WTC11 (cell line): ENCODE data around the gene HHIPL1. TPM values are rescaled to one million over a fixed set of nuclear protein-coding genes. Genes with fewer than 3 reads are reported as not detected.

Experiments used
- ATAC-seq: fragments of 200-7000 bp; cut with Tn5 transposase; 2 replicates; pipeline ENCODE4 v1.10.0; 2021; ENCODE audit warnings: mild to moderate bottlenecking, moderate library complexity
- CTCF ChIA-PET: fragments of 300-600 bp; sonication (Branson Sonifier 250); formaldehyde crosslinking; loops from one replicate; lab custom pipeline; 2021; ENCODE audit warnings: antibody characterized with exemption; lab: Charles Lee
- POLR2A ChIA-PET: fragments of 350-600 bp; sonication (Branson Sonifier 250); formaldehyde crosslinking; loops from one replicate; lab custom pipeline; 2021; ENCODE audit warnings: antibody characterized with exemption; lab: Charles Lee
- DNase-seq: peaks from one replicate; pipeline ENCODE4 v3.0.0; 2021; ENCODE audit warnings: low spot score
- H3K27ac Mint-ChIP-seq: 2 replicates; pipeline ENCODE4 v1.8.0; 2021; ENCODE audit warnings: mixed read lengths
- H3K27me3 Mint-ChIP-seq: 2 replicates; pipeline ENCODE4 v1.8.0; 2021; ENCODE audit warnings: low read depth, mild to moderate bottlenecking, moderate library complexity, mixed read lengths
- H3K36me3 Mint-ChIP-seq: 2 replicates; pipeline ENCODE4 v1.8.0; 2021; ENCODE audit warnings: mixed read lengths
- H3K4me1 Mint-ChIP-seq: 2 replicates; pipeline ENCODE4 v1.8.0; 2022; ENCODE audit warnings: mixed read lengths
- H3K4me3 Mint-ChIP-seq: 2 replicates; pipeline ENCODE4 v1.8.0; 2021; ENCODE audit warnings: mild to moderate bottlenecking, moderate library complexity, mixed read lengths
- H3K9me3 Mint-ChIP-seq: 2 replicates; pipeline ENCODE4 v1.8.0; 2021; ENCODE audit warnings: mixed read lengths
- GRHL2 ChIP-seq: fragments of 250-450 bp; sonication (Bioruptor Pico); IDR thresholded peaks from 2 replicates; pipeline ENCODE4 v1.8.0; 2022; ENCODE audit warnings: mild to moderate bottlenecking, moderate library complexity; ENCODE audit not compliant: insufficient replicate concordance, severe bottlenecking
- GTF2I ChIP-seq: fragments of 250-450 bp; sonication (Bioruptor Pico); conservative IDR thresholded peaks from 2 replicates; pipeline ENCODE4 v1.4.0; 2021; ENCODE audit warnings: mild to moderate bottlenecking
- HMGA2 ChIP-seq: fragments of 250-450 bp; sonication (Bioruptor Pico); IDR thresholded peaks from 2 replicates; pipeline ENCODE4 v1.4.0; 2021; ENCODE audit warnings: mild to moderate bottlenecking, moderate library complexity
- IRF2 ChIP-seq: sonication (generic); formaldehyde crosslinking; IDR thresholded peaks from 2 replicates; pipeline ENCODE4 v1.8.0; 2022; ENCODE audit warnings: low read depth, missing genetic modification reagents, borderline replicate concordance
- JUN ChIP-seq: sonication (generic); formaldehyde crosslinking; IDR thresholded peaks from 2 replicates; pipeline ENCODE4 v1.8.0; 2023; ENCODE audit warnings: mild to moderate bottlenecking, missing genetic modification reagents
- NFATC4 ChIP-seq: fragments of 250-450 bp; sonication (Bioruptor Pico); IDR thresholded peaks from 2 replicates; pipeline ENCODE4 v1.9.0; 2021; ENCODE audit warnings: mild to moderate bottlenecking
- NFE2L1 ChIP-seq: sonication (generic); formaldehyde crosslinking; IDR thresholded peaks from 2 replicates; pipeline ENCODE4 v1.8.1; 2023; ENCODE audit warnings: missing genetic modification reagents
- RORB ChIP-seq: fragments of 250-450 bp; sonication (Bioruptor Pico); IDR thresholded peaks from 2 replicates; pipeline ENCODE4 v1.9.0; 2021; ENCODE audit warnings: mild to moderate bottlenecking
- SMAD3 ChIP-seq: sonication (generic); formaldehyde crosslinking; IDR thresholded peaks from 2 replicates; pipeline ENCODE4 v1.8.0; 2022; ENCODE audit warnings: missing genetic modification reagents, mild to moderate bottlenecking, borderline replicate concordance
- TEAD1 ChIP-seq: sonication (generic); formaldehyde crosslinking; IDR thresholded peaks from 2 replicates; pipeline ENCODE4 v1.8.0; 2022; ENCODE audit warnings: mild to moderate bottlenecking, missing genetic modification reagents
- TP53 ChIP-seq: sonication (generic); formaldehyde crosslinking; IDR thresholded peaks from 2 replicates; pipeline ENCODE4 v1.8.1; 2023; ENCODE audit warnings: mild to moderate bottlenecking, missing genetic modification reagents
- ZNF121 ChIP-seq: sonication (generic); formaldehyde crosslinking; IDR thresholded peaks from 2 replicates; pipeline ENCODE4 v1.8.0; 2023; ENCODE audit warnings: missing genetic modification reagents
- ZNF138 ChIP-seq: sonication (generic); formaldehyde crosslinking; conservative IDR thresholded peaks from 2 replicates; pipeline ENCODE4 v1.8.1; 2022; ENCODE audit warnings: mild to moderate bottlenecking, moderate library complexity, missing genetic modification reagents
- ZNF219 ChIP-seq: sonication (generic); formaldehyde crosslinking; IDR thresholded peaks from 2 replicates; pipeline ENCODE4 v1.8.0; 2023; ENCODE audit warnings: missing genetic modification reagents, mild to moderate bottlenecking, borderline replicate concordance
- ZNF396 ChIP-seq: fragments of 250-450 bp; sonication (Bioruptor Pico); IDR thresholded peaks from 2 replicates; pipeline ENCODE4 v1.8.0; 2021; ENCODE audit warnings: mild to moderate bottlenecking, moderate library complexity, borderline replicate concordance
- ZNF416 ChIP-seq: fragments of 250-450 bp; sonication (Bioruptor Pico); IDR thresholded peaks from 2 replicates; pipeline ENCODE4 v1.9.0; 2021; ENCODE audit warnings: mild to moderate bottlenecking, inconsistent platforms
- total RNA-seq: library from RNA; stranded (reverse); gene quantifications from 3 replicates; pipeline ENCODE4 v1.2.3, GENCODE V29; 2021
- TF ChIP-seq, protein P1 (sequence below): sonication (generic); formaldehyde crosslinking; IDR thresholded peaks from 2 replicates; pipeline ENCODE4 v1.8.1; 2022; ENCODE audit warnings: low read depth, mild to moderate bottlenecking, moderate library complexity, missing genetic modification reagents, borderline replicate concordance
- TF ChIP-seq, protein P2 (sequence below): sonication (generic); formaldehyde crosslinking; IDR thresholded peaks from 2 replicates; pipeline ENCODE4 v1.8.0; 2022; ENCODE audit warnings: mild to moderate bottlenecking, missing genetic modification reagents
- TF ChIP-seq, protein P3 (sequence below): sonication (generic); formaldehyde crosslinking; IDR thresholded peaks from 2 replicates; pipeline ENCODE4 v1.8.1; 2022; ENCODE audit warnings: low read depth, missing genetic modification reagents, borderline replicate concordance
- TF ChIP-seq, protein P4 (sequence below): fragments of 250-450 bp; sonication (Bioruptor Pico); conservative IDR thresholded peaks from 2 replicates; pipeline ENCODE4 v1.9.0; 2021; ENCODE audit warnings: mild to moderate bottlenecking
- TF ChIP-seq, protein P5 (sequence below): sonication (generic); formaldehyde crosslinking; IDR thresholded peaks from 2 replicates; pipeline ENCODE4 v1.8.1; 2023; ENCODE audit warnings: mild to moderate bottlenecking, moderate library complexity, missing genetic modification reagents
- TF ChIP-seq, protein P6 (sequence below): sonication (generic); formaldehyde crosslinking; IDR thresholded peaks from 2 replicates; pipeline ENCODE4 v1.8.1; 2022; ENCODE audit warnings: mild to moderate bottlenecking, missing genetic modification reagents, moderate library complexity, borderline replicate concordance

Gene HHIPL1
- total RNA-seq, 1 experiment from 2014 or later, result 1.5 TPM

DNA sequence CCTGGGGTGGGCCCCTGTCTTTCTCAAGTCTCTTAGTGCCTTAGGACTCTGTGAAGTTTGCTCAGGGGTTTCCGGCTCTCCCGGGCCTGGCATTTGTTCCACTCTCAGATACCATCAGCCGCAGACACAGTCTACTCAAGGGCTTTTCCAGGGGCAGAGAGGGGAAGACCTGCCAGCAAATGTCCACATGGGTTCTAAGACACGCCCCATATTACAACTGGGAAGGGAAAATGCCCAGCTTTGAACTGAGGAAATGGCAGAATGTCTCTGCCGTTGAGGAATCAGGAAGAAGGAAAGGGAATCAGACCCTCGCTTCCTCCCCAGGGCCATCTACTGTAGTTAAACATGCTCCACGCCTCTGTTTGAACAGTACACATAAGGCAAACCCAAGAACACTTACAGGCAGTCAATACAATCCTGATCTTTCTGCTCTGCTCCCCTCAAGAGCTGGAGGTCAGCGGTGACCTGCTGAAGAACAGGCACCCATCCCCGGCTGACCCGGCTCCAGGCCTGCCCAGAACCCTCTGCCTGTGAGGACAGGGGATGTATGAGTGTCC lies 48.8 kb upstream of the HHIPL1 start:
- no peaks in the 10 kb centered on the region for H3K9me3 Mint-ChIP-seq
- ATAC-seq (no peak), DNase-seq (no peak)
- H3K27ac Mint-ChIP-seq, result no peak overlapping the region
- H3K4me1 Mint-ChIP-seq, result peaks cover 34% of the 10 kb centered on the region
- ChIA-PET POLR2A (no interaction called here), CTCF (no interaction called here)
- no peaks in the 10 kb centered on the region for H3K36me3 Mint-ChIP-seq
- no peak for TF ChIP-seq GRHL2 (CRISPR knock-in tag)
- TF ChIP-seq, protein P1, sequence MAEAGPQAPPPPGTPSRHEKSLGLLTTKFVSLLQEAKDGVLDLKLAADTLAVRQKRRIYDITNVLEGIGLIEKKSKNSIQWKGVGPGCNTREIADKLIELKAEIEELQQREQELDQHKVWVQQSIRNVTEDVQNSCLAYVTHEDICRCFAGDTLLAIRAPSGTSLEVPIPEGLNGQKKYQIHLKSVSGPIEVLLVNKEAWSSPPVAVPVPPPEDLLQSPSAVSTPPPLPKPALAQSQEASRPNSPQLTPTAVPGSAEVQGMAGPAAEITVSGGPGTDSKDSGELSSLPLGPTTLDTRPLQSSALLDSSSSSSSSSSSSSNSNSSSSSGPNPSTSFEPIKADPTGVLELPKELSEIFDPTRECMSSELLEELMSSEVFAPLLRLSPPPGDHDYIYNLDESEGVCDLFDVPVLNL (CRISPR knock-in tag), result no peak
- TF ChIP-seq, protein P2, sequence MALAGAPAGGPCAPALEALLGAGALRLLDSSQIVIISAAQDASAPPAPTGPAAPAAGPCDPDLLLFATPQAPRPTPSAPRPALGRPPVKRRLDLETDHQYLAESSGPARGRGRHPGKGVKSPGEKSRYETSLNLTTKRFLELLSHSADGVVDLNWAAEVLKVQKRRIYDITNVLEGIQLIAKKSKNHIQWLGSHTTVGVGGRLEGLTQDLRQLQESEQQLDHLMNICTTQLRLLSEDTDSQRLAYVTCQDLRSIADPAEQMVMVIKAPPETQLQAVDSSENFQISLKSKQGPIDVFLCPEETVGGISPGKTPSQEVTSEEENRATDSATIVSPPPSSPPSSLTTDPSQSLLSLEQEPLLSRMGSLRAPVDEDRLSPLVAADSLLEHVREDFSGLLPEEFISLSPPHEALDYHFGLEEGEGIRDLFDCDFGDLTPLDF, result no peak
- no peak for TF ChIP-seq TEAD1 (CRISPR knock-in tag)
- no peak for TF ChIP-seq NFE2L1
- TF ChIP-seq, protein P3, sequence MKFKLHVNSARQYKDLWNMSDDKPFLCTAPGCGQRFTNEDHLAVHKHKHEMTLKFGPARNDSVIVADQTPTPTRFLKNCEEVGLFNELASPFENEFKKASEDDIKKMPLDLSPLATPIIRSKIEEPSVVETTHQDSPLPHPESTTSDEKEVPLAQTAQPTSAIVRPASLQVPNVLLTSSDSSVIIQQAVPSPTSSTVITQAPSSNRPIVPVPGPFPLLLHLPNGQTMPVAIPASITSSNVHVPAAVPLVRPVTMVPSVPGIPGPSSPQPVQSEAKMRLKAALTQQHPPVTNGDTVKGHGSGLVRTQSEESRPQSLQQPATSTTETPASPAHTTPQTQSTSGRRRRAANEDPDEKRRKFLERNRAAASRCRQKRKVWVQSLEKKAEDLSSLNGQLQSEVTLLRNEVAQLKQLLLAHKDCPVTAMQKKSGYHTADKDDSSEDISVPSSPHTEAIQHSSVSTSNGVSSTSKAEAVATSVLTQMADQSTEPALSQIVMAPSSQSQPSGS (CRISPR knock-in tag), result no peak
- no peak for TF ChIP-seq ZNF219
- TF ChIP-seq IRF2, result no peak
- no peak for TF ChIP-seq JUN
- TF ChIP-seq, protein P4, sequence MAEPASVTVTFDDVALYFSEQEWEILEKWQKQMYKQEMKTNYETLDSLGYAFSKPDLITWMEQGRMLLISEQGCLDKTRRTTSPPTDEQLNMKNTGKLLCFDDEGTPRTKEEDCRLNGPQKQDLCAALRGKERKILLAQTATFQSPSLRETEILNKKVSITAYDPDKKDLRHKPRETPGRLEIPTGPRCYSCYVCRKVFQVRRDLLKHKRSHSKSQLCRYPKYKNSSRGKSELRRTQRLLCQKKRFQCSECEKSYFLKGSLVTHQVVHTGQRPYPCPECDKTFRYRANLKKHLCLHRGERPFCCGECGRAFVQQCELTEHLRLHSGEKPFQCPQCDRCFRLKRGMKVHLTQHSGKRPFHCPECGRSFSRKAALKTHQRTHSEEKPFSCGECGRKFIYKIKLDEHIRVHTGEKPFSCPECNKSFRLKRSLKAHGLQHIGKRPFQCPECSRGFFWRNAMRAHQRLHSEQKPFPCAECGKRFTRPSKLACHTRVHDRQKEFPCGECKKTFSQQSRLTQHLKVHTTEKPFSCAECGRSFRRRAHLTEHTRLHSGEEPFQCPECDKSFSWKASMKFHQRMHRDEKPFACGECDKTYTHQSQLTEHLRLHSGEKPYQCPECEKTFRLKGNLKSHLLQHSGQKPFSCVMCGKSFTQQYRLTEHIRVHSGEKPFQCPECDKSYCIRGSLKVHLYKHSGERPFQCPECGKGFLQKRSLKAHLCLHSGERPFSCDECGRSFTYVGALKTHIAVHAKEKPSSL (CRISPR knock-in tag), result no peak
- no peak for TF ChIP-seq ZNF396 (CRISPR knock-in tag)
- no peak for TF ChIP-seq SMAD3 (CRISPR knock-in tag)
- TF ChIP-seq, protein P5, sequence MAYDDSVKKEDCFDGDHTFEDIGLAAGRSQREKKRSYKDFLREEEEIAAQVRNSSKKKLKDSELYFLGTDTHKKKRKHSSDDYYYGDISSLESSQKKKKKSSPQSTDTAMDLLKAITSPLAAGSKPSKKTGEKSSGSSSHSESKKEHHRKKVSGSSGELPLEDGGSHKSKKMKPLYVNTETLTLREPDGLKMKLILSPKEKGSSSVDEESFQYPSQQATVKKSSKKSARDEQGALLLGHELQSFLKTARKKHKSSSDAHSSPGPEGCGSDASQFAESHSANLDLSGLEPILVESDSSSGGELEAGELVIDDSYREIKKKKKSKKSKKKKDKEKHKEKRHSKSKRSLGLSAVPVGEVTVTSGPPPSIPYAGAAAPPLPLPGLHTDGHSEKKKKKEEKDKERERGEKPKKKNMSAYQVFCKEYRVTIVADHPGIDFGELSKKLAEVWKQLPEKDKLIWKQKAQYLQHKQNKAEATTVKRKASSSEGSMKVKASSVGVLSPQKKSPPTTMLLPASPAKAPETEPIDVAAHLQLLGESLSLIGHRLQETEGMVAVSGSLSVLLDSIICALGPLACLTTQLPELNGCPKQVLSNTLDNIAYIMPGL (CRISPR knock-in tag), result no peak
- TF ChIP-seq GTF2I (CRISPR knock-in tag), result no peak
- TF ChIP-seq, protein P6, sequence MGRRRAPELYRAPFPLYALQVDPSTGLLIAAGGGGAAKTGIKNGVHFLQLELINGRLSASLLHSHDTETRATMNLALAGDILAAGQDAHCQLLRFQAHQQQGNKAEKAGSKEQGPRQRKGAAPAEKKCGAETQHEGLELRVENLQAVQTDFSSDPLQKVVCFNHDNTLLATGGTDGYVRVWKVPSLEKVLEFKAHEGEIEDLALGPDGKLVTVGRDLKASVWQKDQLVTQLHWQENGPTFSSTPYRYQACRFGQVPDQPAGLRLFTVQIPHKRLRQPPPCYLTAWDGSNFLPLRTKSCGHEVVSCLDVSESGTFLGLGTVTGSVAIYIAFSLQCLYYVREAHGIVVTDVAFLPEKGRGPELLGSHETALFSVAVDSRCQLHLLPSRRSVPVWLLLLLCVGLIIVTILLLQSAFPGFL (CRISPR knock-in tag), result no peak
- no peaks in the 10 kb centered on the region for H3K27me3 Mint-ChIP-seq
- no peak overlapping the region for H3K4me3 Mint-ChIP-seq

DNA sequence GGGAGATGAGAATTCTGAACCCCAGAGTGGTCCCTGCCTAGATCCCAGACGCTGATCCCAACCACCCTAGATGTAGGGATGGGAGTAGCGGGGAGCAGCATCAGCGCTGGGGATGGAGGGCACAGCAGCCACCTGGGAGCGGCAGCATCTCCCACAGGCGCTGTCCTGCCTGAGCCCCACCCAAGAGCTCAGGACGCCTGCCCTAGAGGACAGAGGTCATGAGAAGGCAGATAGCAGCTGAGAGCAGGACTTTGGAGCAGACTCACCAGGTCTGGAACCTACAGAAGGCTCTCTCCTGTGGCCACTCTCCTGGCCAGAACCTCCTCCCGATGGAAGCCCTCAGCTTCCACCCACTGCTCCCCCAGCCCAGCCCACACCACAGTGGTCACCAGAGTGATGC lies 48.2 kb upstream of the HHIPL1 start:
- no peak for DNase-seq
- no peak for TF ChIP-seq TP53 (CRISPR knock-in tag)
- no peak for TF ChIP-seq HMGA2 (CRISPR knock-in tag)
- no peak for TF ChIP-seq ZNF416 (CRISPR knock-in tag)
- no peak for TF ChIP-seq RORB (CRISPR knock-in tag)
- no peak for TF ChIP-seq NFATC4 (CRISPR knock-in tag)
- TF ChIP-seq ZNF121 (CRISPR knock-in tag), result no peak
- no peak for TF ChIP-seq ZNF138 (CRISPR knock-in tag)
- H3K4me3 Mint-ChIP-seq, result no peak overlapping the region
- CTCF ChIA-PET, result no interaction called here
- H3K4me1 Mint-ChIP-seq, result peaks cover 37% of the 10 kb centered on the region
- peaks cover under 1% of the 10 kb centered on the region for H3K27me3 Mint-ChIP-seq
- no peaks in the 10 kb centered on the region for H3K36me3 Mint-ChIP-seq
- no peak overlapping the region for H3K27ac Mint-ChIP-seq
- no peak for ATAC-seq
- POLR2A ChIA-PET, result no interaction called here
- H3K9me3 Mint-ChIP-seq, result no peaks in the 10 kb centered on the region
